HG03039 (cell line): ENCODE results near the gene TLCD4.
A peak's percentile ranks its signal among the peaks of the same experiment; 100 is the strongest.

Source experiments
- ATAC-seq: cut with Tn5 transposase; IDR thresholded peaks from one replicate; pipeline ENCODE4 v1.9.1; 2021; ENCODE audit warnings: mild to moderate bottlenecking, moderate library complexity; ENCODE audit not compliant: unreplicated experiment

The TLCD4 gene

DNA sequence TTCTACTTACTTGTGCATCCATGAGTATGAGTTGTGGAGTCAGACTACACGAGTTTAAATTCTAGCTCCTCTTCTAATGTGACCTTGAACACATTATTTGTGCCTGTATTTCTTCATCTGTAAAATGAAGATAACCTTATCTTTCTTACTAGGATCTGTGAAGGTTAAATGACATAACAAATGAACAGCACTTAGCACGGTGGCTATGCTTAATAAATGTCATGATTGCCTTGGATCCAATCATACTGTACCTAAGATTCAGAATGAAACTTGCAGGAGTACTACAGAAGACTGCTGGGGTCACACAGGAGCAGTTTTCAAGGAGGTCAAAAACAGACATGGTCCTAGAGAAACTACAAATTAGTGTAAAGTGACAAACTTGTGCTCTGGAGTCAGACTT, 22.2 kb upstream of the TLCD4 start:
- ATAC-seq: no peak

DNA sequence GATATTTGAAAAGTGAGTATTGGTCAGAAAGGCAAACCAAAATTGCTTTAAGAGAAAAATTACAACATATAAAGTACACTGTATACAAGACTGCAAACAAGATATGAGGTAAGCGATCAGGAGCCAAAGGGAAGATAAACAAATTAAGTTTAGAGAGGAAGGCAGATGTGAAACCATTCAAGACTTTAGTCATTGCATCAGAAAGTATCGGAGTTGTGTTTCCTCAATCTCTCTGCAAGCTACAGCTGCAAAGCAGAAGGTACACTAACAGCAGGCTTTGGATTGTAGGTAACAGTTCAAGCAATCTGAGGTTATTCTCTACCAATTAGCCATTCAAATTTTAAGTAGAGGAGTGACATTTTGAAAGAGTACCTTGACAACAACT, 21.3 kb upstream of the TLCD4 start:
- ATAC-seq: peak; percentile 84

DNA sequence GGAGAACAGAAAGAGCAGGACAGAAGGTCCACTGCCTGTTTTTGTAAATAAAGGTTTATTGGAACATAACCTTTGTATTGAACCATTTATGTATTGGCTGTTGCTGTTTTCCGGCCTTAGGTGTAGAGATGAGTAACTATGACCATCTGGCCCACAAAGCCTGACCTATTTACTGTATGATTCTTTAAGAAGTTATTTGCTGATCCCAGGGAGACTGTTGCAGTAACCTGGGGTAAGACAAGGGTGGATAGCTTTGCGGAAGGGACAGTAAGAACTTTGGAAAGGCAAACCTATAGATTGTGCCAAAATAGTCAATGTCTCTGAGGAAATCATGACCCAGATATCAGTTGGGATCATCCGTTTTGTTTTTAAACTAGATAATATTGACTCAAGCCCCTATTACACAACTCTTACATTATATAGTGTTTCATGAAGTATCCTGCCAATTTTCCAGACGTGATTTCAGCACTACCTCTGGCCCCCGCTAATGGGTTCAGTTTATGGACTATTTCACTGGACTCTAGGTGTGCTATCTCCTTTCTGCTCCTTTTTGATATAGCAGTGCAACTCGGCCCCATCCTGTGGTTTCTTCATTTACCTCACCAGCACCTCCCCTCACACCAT, 20.8 kb upstream of the TLCD4 start:
- ATAC-seq: peak; percentile 7

DNA sequence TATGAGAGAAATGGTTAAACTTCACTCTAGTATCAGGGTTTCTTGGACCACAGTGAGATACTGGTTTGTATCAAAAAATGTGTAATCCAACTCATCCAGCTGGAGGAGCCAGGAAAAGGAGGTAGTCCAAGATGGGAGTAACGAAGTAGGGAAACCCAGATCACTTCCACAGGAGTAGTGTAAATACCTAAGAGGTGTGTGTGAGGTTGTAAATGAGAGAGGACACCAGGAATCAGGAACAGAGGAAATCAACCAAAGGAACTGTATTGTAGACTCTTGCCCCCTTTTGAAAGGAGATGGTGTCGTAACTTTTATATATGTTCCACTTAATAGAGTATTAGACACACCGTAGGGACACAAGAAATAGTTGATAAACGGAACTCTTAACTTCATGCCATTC, 19.7 kb upstream of the TLCD4 start:
- no peak for ATAC-seq

DNA sequence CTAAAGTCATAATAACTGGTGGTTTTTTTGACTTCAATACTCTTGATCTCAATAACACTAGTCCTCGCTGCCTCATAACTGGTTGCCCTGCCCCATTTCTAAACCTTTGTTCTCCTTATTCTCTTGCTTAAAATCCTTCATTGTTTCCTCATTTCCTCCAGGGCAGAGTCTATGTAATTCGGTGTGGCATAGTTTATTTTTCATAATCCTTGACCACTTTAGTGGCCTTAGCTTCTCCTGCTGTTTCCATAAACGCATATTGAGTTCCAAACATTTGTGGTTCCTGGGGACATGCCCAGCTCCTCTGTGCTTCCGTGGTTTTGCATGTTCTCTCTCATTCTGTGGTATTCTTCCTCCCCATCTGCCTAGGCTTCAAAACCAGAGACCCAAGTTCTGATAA, 19.0 kb upstream of the TLCD4 start:
- ATAC-seq: no peak

DNA sequence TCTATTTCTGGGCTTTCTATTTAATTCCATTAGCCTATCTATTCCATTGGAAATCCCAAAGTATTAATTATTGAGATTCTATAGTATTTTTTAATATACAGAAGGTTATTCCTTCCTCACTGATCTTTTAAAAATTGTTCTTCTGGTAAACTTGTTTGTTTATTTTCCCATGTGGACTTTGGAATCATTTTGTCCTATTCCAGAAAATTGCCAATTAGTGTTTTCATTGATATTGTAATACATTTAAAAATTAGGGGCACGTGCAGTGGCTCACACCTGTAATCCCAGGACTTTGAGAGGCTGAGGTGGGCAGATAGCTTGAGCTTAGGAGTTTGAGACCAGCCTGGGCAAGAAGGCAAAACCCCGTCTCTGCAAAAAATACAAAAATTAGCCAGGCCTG, 8.4 kb upstream of the TLCD4 start:
- ATAC-seq: no peak

DNA sequence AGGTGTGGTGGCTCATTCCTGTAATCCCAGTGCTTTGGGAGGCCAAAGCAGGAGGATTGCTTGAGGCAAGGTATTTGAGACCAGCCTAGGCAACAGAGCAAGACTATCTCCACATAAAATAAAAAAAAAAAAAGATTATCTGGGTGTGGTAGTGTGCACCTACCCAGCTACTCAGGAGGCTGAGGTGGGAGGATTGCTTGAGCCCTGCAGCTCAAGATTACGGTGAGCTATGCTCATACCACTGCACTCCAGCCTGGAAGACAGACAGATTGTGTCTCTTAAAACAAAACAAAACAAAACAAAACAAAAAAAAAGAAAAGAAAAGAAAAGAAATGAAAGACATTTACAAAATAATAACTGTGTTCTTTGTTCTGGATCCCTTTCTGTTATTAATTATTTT, 6.1 kb upstream of the TLCD4 start:
- ATAC-seq: no peak

DNA sequence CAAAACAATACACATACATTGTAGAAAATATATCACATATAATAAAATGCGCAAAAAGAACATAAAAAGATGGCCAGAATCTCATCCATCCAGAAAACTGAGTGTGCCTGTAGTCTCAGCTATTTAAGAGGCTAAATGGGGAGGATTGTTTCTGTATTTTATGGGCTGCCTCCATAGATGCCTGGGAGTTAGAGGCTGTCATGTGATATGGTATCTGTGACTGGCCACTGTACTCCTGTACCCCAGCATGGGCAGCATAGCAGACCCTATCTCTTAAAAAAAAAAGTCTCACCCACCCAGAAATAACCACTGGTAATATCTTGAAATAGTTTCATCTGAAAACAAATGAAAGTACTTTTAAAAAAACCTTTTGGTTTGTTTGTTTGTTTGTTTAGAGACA, 3.5 kb upstream of the TLCD4 start:
- ATAC-seq: no peak

DNA sequence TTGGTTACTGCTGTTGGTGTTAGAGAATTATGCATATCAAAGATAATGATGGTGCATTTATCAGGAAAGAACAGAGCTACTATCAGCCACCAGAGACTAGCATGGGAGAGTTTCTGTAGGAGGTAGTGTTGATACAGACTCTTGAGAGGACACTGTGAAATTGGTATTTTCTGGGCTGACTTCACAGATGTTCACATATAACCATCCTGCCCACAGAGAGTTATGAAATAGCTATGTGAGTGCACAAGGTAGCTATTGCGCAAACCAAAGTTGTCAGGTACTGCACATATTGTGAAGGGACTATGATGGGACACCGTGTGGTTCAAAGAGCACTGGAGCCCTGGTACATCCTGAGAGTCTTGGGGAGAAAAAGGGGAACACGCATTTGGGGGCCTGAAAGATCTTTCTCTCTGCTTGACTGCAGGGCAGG, 1.4 kb upstream of the TLCD4 start:
- no peak for ATAC-seq

DNA sequence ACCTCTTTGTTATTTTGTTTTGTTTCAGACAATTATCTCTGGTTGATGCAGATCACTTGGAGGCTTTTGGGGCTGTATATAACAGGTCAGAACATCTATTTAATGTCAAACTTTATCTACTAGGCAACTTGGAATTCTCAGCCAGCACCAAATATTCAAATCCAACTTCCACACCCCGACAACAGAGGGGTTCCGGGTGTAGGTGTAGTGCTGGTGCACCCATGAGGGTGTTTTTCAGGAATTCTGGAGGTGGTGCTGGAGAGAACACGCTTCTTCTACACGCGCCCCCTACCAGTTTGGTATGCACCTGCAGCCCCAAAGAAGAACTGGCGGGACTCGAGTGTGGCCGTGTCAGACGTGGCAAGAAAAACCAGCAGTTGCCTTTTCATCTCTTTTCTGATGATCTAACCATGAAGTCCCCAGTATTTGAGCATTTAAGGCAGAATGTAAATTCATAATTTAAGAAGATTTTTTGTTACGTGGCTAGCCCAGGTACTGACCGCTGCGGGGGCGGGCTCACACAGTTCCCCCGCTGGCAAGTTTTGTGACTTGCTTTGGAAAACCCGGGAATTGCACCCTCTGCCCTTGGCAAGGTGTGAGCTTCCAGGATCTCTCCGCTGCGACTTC, 462 bp upstream of the TLCD4 start:
- ATAC-seq: peak; percentile 55

DNA sequence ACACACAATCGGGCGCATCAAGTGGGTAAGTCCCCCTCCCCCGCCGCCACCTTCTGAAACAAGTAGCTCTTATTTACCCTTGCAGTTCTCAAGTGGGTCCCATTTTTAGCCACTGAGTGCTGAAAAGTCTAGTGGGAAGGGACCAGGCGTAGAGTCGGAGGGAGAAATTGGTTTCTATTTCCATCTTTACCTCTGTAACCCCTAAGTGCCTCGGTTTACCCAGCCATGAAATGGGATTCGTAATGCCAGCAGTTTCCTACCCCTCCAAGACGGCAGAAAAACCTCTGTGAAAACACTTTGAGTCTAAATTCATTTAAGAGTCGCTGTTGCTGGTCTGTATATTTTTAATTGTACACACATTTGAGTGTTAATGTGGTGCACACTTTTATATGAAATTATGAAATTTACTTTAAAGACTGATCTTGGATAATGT, 928 bp downstream of the TLCD4 start:
- no peak for ATAC-seq

DNA sequence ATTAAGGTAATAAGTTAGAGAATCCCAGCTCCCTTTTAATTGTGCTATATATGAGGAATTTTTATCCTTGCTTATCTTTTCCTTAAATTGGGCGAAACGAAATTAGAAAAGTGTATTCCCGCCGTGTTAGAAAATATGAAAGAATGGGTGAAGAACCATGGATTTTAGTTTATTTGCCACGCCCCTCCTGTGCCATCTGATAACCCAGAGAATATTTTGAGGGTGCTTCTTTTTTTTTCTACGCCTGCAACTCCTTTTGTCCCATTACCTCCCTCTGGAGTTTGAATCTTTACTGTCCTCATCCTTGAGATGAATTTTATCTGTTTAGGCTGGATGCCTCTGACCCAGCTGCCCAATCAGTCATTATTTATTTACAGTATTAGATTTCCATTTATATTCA, 1.6 kb downstream of the TLCD4 start:
- no peak for ATAC-seq

DNA sequence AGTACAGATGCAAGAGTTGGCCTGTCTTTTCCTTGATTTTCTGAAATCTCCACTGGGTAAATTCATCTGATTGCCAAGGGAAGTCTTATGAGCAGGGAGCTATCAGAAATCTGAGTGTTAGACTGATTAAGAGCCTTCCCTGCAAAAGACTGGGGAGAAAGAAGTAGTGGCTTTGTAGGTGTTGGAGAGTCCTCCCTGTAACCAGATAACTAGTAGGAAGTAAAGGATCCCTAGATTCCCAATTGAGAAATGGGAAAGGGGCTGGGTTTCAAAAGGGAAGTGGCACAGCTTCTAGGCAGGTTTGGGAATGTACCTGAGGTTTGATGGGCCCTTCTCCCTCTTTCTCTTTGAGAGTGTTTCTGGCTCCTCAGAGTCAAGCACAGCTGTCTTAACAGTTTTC, 2.1 kb downstream of the TLCD4 start:
- no peak for ATAC-seq

DNA sequence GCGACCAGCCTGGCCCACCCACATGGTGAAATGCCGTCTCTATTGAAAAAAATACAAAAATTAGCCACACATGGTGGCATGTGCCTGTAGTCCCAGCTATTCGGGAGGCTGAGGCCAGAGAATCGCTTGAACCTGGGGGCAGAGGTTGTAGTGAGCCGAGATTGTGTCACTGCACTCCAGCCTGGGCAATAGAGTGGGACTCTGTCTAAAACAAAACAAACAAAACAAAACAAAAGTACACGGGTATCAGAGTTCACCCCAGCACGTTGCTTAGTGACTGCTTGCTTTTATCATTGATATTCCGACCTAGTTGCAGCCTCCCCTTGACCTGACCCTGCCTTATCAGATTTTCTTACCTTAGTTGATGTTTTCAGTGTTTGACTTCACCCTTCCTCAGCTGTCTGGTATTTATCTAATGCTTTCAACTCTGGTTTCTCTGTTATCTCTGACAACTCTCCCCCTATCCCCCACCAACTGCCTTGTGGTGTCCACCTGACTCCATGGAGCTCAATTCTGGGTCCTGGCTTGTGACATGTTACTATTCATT, 5.1 kb downstream of the TLCD4 start:
- ATAC-seq: no peak

DNA sequence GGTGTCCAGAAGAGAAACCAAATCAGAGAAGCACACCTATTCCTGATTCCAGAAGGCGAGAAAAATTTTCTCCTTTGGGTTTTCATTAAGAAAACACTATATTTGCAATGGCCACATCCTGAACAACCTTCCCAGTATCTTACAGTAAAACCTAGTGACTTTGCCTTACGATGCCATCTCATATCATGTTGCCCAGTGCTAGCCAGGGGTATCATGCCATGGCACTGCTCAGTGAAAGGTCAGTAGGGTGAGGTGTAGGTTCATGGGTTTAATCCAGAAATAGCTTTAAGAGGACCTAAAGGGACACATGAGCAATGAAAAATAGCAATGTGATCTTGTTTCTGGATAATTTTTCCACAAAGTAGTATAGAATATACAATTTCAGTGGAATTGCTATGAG, 7.2 kb downstream of the TLCD4 start:
- ATAC-seq: no peak

DNA sequence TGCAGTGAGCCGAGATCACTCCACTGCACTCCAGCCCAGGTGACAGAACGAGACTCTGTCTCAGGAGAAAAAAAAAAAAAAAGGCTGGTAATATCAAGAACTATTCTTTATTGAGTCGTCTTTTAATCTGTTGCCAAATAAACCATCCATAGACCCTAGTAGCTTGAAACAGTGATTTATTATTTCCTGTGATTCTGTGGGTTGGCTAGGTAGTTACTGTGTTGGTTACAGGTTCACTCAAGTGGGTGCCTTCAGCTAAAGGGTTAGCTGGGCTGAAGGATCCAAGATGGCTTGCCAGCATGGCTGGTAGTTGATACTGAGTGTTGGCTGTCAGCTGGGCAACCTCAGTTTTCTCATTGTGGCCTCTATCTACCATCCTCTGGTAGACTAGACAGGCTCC, 9.2 kb downstream of the TLCD4 start:
- ATAC-seq: no peak

DNA sequence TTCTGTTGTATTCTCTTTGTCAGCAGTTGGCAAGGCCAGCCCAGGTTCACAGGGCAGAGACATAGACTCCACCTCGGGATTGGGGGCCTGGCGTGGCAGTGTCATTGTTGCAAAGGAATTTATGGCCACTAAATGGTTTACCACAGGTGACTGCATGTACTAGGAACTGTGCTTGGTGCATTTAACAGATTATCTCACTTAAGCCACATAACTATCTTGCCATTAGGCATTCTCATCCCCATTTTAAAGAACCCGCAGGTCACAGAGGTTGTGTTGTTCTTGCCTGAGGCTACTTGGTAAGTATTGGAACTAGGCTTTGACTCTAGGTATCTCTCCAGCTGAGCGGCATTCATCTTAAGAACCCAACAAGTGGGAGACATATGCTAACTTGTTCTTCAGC, 9.7 kb downstream of the TLCD4 start:
- ATAC-seq: no peak

DNA sequence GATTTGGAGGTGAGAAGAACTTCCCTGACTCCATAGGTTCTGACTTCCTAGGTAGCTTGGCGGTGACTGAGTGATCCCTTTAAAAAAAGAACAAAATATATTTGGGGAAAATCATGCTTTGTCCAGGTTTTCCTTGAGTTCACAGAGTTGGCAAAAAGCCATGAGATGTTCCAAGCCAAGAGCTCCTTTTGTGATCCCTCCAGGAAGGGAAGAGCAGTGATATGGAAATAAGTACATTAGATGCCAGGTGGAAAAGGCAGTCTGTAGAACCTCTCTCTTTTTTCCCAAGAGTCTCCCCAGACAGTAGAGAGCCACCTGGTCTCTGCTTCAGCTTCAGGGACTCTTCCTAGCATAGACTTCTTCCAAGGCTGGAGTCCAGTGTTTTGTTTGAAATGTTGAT, 10.2 kb downstream of the TLCD4 start:
- no peak for ATAC-seq

DNA sequence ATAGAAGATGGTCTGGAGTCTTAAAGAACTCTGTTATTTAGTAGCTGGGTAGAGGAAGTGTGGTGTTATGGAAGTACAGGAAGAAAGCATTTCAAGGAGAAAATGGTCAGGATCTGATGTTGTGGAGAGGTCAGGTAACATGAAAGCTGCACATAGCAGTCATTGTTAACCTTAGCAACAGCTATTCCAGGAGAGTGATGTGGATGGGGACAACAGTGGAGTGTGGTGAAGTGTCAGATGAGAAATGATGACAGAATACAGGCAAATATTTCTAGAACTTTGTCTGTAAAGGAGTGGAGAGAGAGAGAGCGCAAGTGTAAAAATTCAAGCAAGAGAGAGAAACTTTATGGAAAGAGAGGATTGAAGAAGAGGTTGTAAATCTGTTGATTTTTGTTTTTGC, 15.6 kb downstream of the TLCD4 start:
- no peak for ATAC-seq

DNA sequence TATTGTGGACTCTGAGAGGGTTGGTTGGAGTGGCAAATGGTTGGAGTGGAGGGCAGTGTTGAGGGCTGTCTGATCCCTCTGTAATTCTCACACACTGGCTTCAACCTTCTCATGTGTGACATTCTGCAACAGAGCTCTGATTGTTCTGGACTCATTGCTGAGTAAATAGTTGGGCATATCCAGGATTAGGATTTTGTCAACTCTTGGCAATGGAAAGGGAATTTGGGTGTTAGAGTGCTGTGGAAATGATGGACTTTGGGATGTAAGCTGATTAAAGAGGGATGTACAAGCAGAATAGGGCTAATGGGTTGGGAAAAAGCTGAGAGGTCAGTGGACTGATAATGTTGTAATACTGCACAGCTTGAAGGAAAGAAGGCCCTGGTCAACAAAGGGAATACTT, 16.5 kb downstream of the TLCD4 start:
- no peak for ATAC-seq

DNA sequence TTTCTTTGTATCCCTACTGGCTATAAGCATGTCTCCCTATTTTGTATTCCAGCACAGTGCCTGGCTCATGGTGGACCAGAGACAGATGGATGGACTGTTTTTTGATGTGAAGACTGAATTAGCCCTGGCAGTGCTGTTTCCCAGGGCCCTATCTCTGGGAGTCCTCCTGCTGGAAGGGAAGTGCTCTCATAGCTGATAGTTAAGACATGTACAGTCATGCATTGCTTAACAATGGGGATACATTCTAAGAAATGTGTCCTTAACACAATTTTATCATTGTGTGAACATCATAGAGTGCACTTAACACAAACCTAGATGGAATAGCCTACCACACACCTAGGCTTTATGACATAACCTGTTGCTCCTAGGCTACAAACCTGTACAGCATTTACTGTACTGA, 21.1 kb downstream of the TLCD4 start:
- ATAC-seq: no peak

DNA sequence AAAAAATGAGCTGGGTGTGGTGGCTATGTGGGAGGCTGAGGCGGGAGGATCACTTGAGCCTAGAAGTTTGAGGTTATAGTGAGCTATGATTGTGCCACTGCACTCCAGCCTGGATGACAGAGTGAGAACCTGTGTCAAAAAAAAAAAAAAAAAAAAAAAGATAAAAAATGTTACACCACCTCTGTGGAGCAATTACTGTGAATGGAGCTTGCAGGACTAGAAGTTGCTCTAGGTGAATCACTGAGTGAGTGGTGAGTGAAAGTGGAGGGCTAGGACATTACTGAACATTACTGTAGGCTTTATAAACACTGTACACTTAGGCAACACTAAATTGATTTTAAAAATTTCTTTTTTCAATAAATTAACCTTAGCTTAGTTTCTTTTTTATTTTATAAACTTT, 21.9 kb downstream of the TLCD4 start:
- no peak for ATAC-seq

DNA sequence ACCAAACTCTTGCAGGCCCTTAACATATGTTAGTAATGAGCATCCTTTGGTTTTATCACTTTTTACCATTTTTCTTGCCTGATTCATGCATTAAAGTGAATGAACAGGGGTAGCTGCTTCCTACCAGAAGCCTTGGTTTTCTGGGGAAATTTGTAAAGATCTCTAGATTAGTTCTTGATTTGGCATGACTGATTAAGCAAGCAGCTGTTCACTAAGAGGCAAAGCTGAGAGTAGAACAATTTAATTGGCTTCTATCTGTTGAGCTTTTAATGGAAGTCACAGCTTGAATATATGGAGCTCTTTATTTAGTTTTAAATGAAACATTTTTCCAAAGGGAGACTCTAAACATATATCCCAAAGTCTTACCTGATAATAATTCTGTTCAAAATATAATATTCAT, 23.6 kb downstream of the TLCD4 start:
- no peak for ATAC-seq
